GM10847 (cell line): ENCODE results near the gene CEP41.

Source experiments
- POLR2A ChIP-seq: IDR thresholded peaks from 2 replicates; pipeline ENCODE4 v1.6.1; 2011; ENCODE audit not compliant: insufficient read length; ENCODE audit errors: extremely low read depth

Gene CEP41

GRCh38 chr7:130369831-130370550, 70.8 kb downstream of the CEP41 start:
- TF ChIP-seq POLR2A, result no peak

DNA sequence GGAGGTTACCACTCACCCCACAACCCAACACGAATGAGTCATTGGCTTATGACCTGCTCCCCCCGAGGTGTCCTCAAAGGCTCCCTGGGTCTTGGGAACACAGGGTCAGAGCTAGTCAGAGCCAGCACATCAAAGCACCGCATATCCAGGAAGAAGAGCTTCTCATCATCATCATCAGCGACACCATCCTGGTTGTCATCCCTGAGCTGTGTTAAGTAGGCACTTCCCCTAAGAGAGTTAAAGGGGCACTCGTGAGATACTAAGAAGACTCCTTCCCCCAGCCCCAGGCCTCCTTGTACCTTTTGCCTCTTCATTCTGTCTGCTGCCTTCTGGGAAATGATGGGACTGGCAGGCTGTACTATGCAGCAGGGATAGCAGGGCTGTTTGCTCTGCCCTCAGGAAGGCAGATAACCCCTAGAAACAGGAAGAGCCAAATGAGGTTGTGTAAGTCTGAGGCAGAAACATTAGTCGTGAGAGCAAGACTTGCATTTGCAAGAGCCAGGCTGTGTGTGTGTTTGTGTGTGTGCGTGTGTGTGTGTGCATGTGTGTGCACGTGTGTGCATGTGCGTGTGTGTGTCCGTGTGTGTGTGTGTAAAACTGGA, 71.6 kb downstream of the CEP41 start:
- TF ChIP-seq POLR2A, result no peak

GRCh38 chr7:130367836-130368746, 72.7 kb downstream of the CEP41 start:
- TF ChIP-seq POLR2A, result no peak

DNA sequence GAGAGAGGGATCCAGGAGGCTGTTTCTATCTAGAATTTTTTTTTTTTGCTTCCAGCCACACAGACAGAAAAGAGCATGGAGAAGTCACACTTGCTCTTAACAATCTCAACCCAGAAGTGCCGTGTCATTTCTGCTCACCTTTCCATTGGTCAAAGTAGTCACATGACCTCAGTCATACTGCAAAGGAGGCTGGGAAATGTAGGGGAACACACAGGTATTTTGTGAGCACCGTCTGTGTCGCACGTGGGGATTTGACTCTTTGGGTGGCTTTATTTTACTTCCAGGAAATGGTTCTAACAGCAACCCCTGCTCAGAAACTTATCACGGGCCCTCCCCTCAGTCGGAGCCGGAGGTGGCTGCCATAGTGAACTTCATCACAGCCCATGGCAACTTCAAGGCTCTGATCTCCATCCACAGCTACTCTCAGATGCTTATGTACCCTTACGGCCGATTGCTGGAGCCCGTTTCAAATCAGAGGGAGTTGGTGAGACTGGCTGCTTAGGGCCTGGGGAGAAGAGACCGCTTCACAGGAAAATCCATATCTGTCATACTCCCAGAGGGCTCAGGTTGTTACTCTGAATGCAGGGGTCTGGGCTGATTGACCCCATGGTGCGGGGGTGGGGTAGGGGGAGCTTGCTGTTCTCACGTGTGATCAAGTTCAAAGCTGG, 73.6 kb downstream of the CEP41 start:
- TF ChIP-seq POLR2A, result no peak

GRCh38 chr7:130366564-130366963, 74.3 kb downstream of the CEP41 start:
- no peak for TF ChIP-seq POLR2A

GRCh38 chr7:130365511-130366441, 75.0 kb downstream of the CEP41 start:
- TF ChIP-seq POLR2A, result no peak

DNA sequence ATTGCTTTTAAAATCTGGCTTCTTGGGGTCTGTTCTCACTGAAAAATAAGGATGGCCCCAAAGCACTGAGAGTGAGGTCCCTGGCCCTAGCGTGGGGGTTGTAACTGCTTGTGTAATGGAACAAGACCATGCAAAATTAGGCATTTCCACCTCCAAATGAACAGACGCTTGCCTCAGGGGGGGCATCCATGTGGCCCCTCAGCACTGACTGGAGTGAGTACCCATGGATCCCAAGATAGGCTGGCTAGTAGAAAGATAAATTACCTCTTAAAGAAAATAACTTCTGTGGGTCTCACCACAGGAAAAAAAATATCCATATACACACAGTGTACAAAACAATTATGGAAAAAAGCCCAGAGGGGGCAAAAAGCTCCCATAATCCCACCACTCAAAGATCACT, 75.7 kb downstream of the CEP41 start:
- TF ChIP-seq POLR2A, result no peak

DNA sequence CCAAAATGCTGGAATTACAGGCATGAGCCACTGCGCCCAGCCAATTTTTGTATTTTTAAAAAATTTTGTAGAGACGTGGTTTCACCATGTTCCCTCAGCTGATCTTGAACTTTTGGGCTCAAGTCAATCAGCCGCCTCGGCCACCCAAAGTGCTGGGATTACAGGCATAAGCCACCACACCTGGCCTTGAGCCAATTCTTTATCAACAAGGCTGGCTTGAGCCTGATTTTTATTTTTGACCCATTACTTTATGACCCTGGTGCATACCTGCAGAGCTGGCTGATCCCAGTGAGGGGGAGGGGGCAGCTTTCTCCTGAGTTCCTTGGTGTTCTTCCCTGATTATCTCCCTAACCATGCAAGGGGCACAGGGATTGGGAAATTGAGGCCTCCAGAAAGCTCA, 76.4 kb downstream of the CEP41 start:
- TF ChIP-seq POLR2A, result no peak

DNA sequence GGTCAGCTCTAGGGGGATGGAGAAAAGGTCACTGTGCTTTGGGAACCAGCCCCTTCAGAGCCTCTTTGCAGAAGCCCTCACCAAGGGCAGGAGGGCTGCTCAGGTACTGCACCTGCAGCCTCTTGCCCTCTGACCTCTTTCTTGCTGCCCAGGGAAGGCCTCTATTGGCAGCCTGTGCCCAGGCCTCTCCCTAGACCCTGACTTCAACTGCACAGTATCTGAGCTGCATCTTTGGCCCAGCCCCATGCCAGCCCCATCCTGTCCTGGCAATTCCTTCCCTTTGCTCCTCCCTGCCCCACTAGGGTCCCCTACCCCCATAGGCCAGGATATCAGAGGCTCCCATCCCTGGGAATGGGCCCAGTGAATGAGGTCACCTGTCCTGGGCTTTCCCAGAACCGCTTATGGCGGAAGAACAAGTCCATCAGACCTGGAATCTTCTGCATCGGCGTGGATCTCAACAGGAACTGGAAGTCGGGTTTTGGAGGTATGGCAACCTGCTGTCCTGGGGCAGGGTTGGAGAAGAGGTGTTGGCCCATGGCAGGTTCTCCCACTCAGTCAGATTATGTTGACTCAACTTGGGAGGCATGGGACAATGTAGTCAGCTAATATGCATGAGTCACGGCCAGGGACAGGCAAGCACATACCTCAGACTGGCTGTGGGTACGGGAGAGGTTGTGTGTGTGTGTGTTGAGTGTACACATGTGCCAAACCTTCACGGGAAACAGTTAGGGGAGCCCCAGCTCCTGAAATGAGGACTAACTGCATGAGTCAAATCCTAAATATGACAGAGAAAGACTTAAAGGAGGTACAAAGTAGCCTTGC, 77.6 kb downstream of the CEP41 start:
- TF ChIP-seq POLR2A, result no peak

DNA sequence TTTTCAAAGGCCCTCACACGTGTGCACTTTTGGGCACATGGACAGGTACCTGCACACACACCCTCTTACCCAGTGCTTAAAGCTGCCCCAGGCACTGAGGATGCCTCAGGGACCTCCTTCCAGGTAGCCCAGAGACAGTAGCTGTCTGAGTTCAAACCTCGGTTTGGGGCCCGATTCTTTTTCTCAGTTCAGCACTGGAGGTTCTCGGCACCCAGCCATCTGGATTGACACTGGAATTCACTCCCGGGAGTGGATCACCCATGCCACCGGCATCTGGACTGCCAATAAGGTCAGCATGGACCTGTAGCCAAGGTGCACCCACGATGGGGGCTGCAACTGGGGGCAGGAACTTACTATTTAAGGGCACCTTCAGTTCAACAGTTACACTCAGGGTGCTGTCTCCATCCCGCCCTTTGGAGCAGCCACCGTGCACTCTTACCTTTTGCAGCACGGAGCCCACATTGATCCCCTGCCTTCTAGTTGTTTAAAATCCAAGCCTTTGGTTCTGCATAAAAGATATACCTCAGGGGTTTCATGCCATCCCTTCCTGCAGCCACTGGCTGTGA, 78.5 kb downstream of the CEP41 start:
- no peak for TF ChIP-seq POLR2A

- TF ChIP-seq POLR2A, result no peak
These were observed 79.1 kb downstream of the CEP41 start for GRCh38 chr7:130361681-130362080.

GRCh38 chr7:130360518-130360917, 80.3 kb downstream of the CEP41 start:
- no peak for TF ChIP-seq POLR2A

- TF ChIP-seq POLR2A, result no peak
These were observed 81.4 kb downstream of the CEP41 start for GRCh38 chr7:130359276-130359857.
